Measurements from ENCODE around the gene DIPK1B.

DIPK1B gene

DNA sequence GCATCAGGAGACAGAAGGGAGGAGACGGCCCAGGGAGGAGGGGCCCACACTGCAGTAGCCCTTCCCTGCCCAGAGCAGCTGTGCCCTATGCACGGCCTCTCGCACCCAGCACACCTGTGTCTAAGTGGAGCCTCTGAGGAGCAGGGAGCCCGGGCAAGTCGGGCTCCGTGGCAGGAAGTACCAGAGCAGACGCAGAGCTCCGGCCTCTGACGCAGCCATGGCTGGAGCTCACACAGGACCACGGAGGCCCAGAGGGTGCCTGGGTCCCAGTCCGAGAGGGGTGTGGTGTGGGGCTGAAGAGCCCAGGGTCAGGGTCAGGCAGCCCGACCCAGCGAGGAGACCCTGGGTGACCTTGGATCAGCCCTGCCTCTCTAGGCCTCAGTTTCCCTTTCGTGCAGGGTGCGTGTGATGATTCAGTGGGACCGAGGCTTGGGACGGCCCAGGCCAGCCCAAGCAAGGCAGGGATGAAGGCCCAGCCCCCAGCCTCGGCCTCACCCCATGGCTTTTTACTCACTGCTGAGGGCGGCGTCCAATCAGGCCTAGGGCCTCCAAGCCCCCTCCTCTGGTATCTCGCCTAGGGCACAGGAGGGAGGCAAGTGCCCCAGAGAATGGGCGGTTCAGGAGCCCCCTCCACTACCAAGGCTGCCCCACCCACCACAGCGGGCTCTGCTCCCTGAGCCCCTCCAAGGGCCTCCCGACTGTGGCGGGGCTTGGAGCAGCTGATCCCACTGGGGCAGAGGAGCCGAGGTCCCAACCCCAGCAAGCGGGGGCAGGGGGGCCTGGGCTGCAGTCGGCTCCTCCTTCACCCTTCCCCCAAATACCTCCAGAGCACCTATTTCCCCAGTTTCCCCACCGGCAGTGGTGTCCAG is 20.8 kb upstream of the DIPK1B start:
- Histone ChIP-seq H3K36me3 (ENCODE audit: control insufficient read depth, insufficient read depth, low read length) (no peaks in the 10 kb centered on the region), H3K4me3 (ENCODE audit: low read length) (no peak overlapping the region), H3K9me3 (ENCODE audit: control insufficient read depth, low read length) (no peaks in the 10 kb centered on the region), H3K9ac (ENCODE audit: low read length) (no peak overlapping the region), H3K4me1 (ENCODE audit: control insufficient read depth, insufficient read depth, low read length) (peaks cover 86% of the 10 kb centered on the region), H3K27me3 (ENCODE audit: control insufficient read depth, insufficient read depth, low read length) (peaks cover 3% of the 10 kb centered on the region)

DNA sequence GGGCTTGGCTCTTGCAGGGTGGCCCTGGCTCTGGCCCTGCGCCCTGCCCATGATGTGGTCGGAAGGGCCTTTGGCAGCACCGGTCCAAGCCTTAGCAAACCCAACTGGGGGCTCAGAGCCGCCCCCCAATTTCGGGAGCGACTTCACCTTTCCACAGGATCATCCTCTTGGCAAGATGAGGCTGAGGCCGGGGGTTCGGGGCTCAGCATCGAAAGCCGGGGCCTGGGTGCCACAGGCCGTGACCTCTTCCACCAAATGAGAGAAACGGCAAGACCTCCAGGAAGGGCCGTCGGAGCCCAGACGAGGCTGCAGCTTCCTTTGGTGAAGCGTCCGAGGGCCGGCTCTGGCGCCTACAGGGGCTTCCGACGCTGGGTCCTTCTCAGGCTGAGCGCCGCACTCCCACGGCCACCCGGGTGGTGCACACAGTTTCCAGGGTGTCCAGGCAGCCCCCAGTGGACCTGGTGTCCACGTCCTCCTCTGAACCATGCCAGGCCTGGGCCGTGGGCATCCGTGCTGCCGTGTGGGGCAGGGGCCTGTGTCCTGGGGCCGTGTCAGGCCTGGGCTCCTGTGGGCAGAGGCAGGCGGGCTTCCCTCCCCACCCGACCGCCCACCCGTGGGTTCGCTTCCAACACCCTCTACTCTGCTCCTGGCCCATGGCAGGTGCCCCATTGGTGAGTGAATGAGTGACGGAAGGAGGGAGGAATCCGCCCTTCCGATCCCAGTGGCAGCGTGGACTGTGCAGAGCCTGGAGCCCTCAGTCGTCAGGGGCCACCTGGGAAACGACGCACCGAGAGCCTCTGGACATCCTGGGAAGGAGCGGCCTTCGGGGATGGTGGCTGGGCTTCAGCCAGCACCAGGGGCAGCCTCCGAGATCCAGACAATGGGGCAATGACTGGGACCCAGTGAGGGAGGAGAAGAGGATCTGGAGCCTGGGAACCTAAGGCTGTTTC is 19.9 kb upstream of the DIPK1B start:
- H3K9ac ChIP-seq (ENCODE audit: low read length), result no peak overlapping the region
- peaks cover 91% of the 10 kb centered on the region for H3K4me1 ChIP-seq (ENCODE audit: control insufficient read depth, insufficient read depth, low read length)

DNA sequence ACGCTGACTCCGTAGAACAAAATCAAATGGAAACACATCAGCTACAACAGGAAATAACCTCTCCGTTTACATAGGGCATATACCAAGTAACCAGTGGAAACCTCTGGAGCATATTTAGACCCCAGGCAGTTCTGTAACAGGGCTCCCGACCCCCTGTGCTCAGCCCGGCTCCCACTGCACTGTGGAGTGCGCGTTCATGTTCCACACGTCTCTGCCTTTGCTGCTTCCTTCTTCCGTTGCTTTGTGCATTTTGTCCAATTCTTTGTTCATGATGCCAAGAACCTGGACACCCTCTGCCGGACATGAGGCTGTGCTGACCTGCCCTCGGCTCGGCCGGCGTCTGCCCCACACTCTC is 19.3 kb upstream of the DIPK1B start:
- Histone ChIP-seq H3K36me3 (ENCODE audit: control insufficient read depth, insufficient read depth, low read length) (no peaks in the 10 kb centered on the region), H3K27me3 (ENCODE audit: control insufficient read depth, insufficient read depth, low read length) (peaks cover 3% of the 10 kb centered on the region), H3K9me3 (ENCODE audit: control insufficient read depth, low read length) (no peaks in the 10 kb centered on the region), H3K4me1 (ENCODE audit: control insufficient read depth, insufficient read depth, low read length) (peaks cover 92% of the 10 kb centered on the region), H3K9ac (ENCODE audit: low read length) (no peak overlapping the region), H3K4me3 (ENCODE audit: low read length) (no peak overlapping the region)

More for the DNA sequence above, 19.9 kb upstream of the DIPK1B start:
- H3K27me3 ChIP-seq (ENCODE audit: control insufficient read depth, insufficient read depth, low read length), result peaks cover 3% of the 10 kb centered on the region
- H3K36me3 ChIP-seq (ENCODE audit: control insufficient read depth, insufficient read depth, low read length), result no peaks in the 10 kb centered on the region
- H3K4me3 ChIP-seq (ENCODE audit: low read length), result no peak overlapping the region
- no peaks in the 10 kb centered on the region for H3K9me3 ChIP-seq (ENCODE audit: control insufficient read depth, low read length)

DNA sequence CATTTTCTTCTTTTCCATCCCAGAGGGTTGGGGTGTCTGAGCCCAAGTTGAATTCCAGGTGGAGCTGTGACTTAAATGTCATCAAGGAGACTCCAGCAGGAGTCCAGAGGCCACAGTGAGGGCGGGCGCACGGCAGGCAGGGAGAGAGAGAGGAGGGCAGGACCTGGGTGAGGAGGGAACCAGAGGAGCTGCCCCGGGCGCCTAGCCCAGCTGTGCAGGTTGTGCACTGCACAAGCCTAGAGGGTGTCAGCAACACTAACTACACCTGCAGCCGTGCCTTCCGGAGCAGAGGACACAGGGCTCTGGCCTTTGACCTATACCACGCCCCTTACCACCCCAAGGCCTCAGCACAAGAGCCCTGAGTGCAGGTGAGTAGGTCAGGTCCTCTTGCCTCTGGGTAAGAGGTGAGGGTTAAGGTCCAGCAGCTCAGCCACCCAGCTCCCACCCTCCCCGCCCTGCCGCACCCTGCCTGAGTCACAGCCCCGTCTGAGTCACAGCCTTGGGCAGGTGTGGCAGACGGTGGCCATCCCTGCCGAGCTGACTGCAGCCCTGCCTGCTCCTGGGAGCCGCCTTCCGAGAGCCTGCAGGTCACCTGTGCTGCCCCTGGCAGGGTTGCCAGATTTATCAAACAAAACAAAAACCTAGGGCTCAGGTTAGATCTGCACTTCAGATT is 18.7 kb upstream of the DIPK1B start:
- Histone ChIP-seq H3K9ac (ENCODE audit: low read length) (peak overlapping the region; percentile 22), H3K4me3 (ENCODE audit: low read length) (no peak overlapping the region), H3K4me1 (ENCODE audit: control insufficient read depth, insufficient read depth, low read length) (peaks cover 87% of the 10 kb centered on the region), H3K27me3 (ENCODE audit: control insufficient read depth, insufficient read depth, low read length) (peaks cover 3% of the 10 kb centered on the region), H3K36me3 (ENCODE audit: control insufficient read depth, insufficient read depth, low read length) (no peaks in the 10 kb centered on the region), H3K9me3 (ENCODE audit: control insufficient read depth, low read length) (no peaks in the 10 kb centered on the region)

DNA sequence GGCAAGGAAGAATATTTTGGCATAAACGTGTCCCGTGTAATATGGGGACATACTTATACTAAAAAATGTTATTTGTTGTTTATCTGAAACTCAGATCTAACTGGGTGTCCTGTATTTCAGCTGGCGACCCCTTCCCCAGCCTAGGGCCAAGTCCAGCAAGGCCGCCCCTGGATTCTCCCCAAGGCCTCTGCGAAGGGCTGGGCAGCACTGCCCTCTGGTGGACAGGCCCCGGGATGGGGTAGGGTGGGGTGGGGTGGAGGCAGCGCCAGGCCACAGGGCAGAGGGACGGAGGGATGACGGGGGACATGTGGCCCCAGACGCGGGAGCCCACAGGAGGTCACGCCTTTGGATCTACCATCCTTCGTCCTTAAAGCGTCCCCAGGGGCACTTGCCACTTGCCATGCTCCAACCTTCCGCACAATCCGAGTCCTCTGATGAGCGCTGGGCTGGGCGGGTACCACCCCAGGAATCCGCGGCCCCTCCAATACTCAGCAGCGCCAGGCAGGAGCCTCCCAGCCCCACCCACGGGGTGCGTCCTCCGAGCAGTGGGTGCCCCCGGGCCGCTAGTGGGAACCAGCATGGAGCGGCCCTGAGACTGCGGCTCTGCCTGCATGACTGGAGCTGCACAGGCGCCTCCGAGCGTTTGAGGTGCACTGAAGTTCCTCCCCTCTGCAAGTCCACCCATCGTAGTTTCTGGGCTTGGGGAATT is 18.1 kb upstream of the DIPK1B start:
- no peaks in the 10 kb centered on the region for H3K9me3 ChIP-seq (ENCODE audit: control insufficient read depth, low read length)
- H3K4me1 ChIP-seq (ENCODE audit: control insufficient read depth, insufficient read depth, low read length), result peaks cover 80% of the 10 kb centered on the region
- H3K27me3 ChIP-seq (ENCODE audit: control insufficient read depth, insufficient read depth, low read length), result peaks cover 3% of the 10 kb centered on the region
- peak overlapping the region; percentile 14 for H3K4me3 ChIP-seq (ENCODE audit: low read length)
- H3K9ac ChIP-seq (ENCODE audit: low read length), result peak overlapping the region; percentile 22
- no peaks in the 10 kb centered on the region for H3K36me3 ChIP-seq (ENCODE audit: control insufficient read depth, insufficient read depth, low read length)

DNA sequence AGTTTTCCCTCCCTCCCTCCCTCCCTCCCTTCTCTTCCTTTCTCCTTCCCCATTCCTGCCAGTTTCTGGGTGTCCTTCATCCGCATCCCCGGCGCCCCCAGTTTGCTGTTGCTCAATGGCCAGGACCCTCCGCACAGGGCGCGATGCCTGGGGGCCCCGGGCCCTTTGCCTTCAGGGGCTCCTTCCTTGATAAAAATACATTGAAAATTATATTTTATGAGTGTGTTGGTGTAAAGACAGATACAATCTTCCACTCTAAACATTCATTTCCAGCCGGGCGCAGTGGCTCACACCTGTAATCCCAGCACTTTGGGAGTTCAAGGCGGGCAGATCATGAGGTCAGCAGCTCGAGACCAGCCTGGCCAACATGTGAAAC is 17.5 kb upstream of the DIPK1B start:
- no peaks in the 10 kb centered on the region for H3K9me3 ChIP-seq (ENCODE audit: control insufficient read depth, low read length)
- H3K4me1 ChIP-seq (ENCODE audit: control insufficient read depth, insufficient read depth, low read length), result peaks cover 77% of the 10 kb centered on the region
- no peaks in the 10 kb centered on the region for H3K36me3 ChIP-seq (ENCODE audit: control insufficient read depth, insufficient read depth, low read length)
- no peak overlapping the region for H3K9ac ChIP-seq (ENCODE audit: low read length)
- H3K27me3 ChIP-seq (ENCODE audit: control insufficient read depth, insufficient read depth, low read length), result peaks cover 3% of the 10 kb centered on the region
- no peak overlapping the region for H3K4me3 ChIP-seq (ENCODE audit: low read length)

DNA sequence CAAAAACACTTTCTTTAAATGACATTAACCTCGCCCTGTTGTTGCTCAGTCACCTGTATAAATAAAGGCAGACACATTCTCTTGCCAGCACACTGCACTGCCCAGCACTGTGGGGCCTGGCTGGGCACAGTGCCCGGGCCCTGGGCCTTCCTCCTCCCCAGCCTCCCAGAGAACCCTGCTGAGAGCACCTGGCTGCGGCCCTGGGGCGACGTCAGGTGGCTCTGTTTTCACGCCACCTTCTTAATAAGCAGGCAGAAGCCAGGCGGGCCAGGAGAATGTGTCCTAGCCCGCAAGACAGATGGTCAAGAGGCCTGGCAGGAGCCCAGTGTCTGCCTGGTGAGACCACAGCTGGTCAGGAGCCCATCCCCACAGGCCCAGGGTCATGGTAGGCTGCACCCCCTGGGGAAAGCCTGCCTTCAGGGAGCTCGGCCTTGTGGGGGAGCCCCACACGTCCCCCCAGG is 16.9 kb upstream of the DIPK1B start:
- H3K27me3 ChIP-seq (ENCODE audit: control insufficient read depth, insufficient read depth, low read length), result peaks cover 7% of the 10 kb centered on the region
- peaks cover 71% of the 10 kb centered on the region for H3K4me1 ChIP-seq (ENCODE audit: control insufficient read depth, insufficient read depth, low read length)
- no peaks in the 10 kb centered on the region for H3K9me3 ChIP-seq (ENCODE audit: control insufficient read depth, low read length)
- H3K4me3 ChIP-seq (ENCODE audit: low read length), result no peak overlapping the region
- H3K36me3 ChIP-seq (ENCODE audit: control insufficient read depth, insufficient read depth, low read length), result no peaks in the 10 kb centered on the region
- H3K9ac ChIP-seq (ENCODE audit: low read length), result peak overlapping the region; percentile 47

DNA sequence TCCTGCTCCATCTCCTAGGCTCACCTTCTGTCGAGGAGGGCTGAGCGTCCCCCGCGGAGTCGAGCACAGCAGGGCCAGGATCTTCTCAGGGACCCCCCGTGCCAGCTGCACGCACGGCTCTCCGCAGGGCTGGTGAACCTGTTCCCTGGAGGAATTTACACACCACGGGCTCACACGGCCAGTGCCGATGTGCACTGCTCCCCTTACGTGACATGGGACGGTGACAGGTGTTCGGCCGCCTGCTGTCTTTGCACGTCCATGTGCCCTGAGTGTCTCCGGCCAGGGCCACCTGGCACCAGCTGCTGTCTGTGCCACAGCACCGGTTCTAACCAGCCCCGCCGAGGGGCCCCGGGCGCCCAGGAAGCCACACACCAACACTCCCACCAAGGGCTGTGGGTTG is 16.4 kb upstream of the DIPK1B start:
- H3K36me3 ChIP-seq (ENCODE audit: control insufficient read depth, insufficient read depth, low read length), result no peaks in the 10 kb centered on the region
- peak overlapping the region; percentile 47 for H3K9ac ChIP-seq (ENCODE audit: low read length)
- H3K9me3 ChIP-seq (ENCODE audit: control insufficient read depth, low read length), result no peaks in the 10 kb centered on the region
- H3K4me1 ChIP-seq (ENCODE audit: control insufficient read depth, insufficient read depth, low read length), result peaks cover 68% of the 10 kb centered on the region
- H3K4me3 ChIP-seq (ENCODE audit: low read length), result no peak overlapping the region
- peaks cover 11% of the 10 kb centered on the region for H3K27me3 ChIP-seq (ENCODE audit: control insufficient read depth, insufficient read depth, low read length)

DNA sequence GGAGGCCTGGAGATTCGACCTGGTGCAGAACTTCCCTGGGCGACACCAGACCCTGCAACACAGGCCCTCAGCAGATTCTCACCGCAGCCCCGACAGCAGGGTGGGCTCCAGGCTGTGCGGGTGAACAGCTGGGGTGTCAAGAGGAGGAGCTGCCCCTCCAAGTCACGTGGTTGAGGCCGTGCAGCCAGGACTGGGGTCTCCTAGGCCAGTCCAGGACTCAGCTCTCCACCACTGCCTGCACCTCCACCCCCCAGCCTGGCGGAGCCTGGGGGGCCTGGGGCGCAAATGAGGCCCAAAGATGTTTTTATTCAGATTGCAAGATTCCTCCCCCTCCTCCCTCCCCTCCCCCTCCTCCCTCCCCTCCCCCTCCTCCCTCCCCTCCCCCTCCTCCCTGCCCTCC is 15.9 kb upstream of the DIPK1B start:
- H3K4me1 ChIP-seq (ENCODE audit: control insufficient read depth, insufficient read depth, low read length), result peaks cover 68% of the 10 kb centered on the region
- no peaks in the 10 kb centered on the region for H3K36me3 ChIP-seq (ENCODE audit: control insufficient read depth, insufficient read depth, low read length)
- peaks cover 17% of the 10 kb centered on the region for H3K27me3 ChIP-seq (ENCODE audit: control insufficient read depth, insufficient read depth, low read length)
- H3K4me3 ChIP-seq (ENCODE audit: low read length), result no peak overlapping the region
- H3K9ac ChIP-seq (ENCODE audit: low read length), result peak overlapping the region; percentile 47
- no peaks in the 10 kb centered on the region for H3K9me3 ChIP-seq (ENCODE audit: control insufficient read depth, low read length)

DNA sequence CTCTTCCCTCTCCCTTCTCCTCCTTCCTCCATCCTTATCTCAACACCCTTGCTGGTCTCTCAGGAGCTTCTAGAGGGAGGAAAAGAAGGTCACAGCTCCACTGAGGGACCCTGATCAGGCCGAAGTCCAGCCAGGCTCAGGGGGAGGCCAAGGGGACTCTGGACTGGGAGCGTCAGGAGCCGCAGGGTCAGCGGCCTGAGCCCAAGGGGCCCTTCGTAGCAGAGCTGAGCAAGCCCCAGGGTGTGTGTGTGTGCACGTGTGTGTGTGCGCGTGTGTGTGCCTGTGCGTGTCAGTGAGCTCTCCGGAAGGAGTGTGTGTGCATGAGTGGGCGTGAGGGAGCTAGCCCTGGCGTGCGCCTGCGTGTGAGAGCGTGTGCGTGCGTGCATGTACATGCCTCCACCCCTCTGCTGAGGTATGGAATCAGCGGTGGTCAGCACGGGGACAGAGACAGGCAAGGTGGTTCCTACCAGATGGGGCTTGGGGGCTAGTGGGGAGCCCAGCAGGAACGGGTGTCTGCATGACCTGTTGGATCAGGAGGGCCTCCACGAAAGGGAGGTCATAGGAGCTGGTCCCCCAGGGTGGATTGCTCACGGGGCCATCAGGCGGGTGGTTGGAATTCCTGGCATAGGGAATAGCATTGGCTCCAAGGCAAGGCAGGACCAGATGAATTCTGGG is 15.1 kb upstream of the DIPK1B start:
- Histone ChIP-seq H3K36me3 (ENCODE audit: control insufficient read depth, insufficient read depth, low read length) (no peaks in the 10 kb centered on the region), H3K4me1 (ENCODE audit: control insufficient read depth, insufficient read depth, low read length) (peaks cover 61% of the 10 kb centered on the region), H3K27me3 (ENCODE audit: control insufficient read depth, insufficient read depth, low read length) (peaks cover 20% of the 10 kb centered on the region), H3K9ac (ENCODE audit: low read length) (no peak overlapping the region), H3K9me3 (ENCODE audit: control insufficient read depth, low read length) (no peaks in the 10 kb centered on the region), H3K4me3 (ENCODE audit: low read length) (no peak overlapping the region)

Measured in mucosa of stomach (tissue), 1 donor.